Heart right ventricle (tissue), 16 donors: Measurements from ENCODE around the gene TTC17. TPM values are rescaled to one million over a fixed set of nuclear protein-coding genes. Genes with fewer than 3 reads are reported as not detected.

Experiments used
- ATAC-seq, 8 donors: fragments of 200-7000 bp; cut with Tn5 transposase; one replicate each; pipeline ENCODE4 v1.9.1; 2020; ENCODE audit warnings: mild to moderate bottlenecking in 8 of 8, moderate library complexity in 8 of 8, moderate number of reproducible peaks in 1 of 8
- DNase-seq, 2 donors: peaks; one replicate each; pipeline ENCODE4 v3.0.0-alpha.2; 2020
- H3K27ac ChIP-seq, 10 donors: fragments of 200-600 bp; sonication (generic) in 2 of 10; one replicate each; pipeline versions ENCODE4 v1.5.0 to v1.8.0; 2020 to 2022; ENCODE audit warnings: mild to moderate bottlenecking in 3 of 10
- H3K27me3 ChIP-seq, 7 donors: fragments of 200-600 bp; one replicate each; pipeline ENCODE4 v1.8.0; 2021 to 2022; ENCODE audit warnings: mild to moderate bottlenecking in 2 of 7
- H3K36me3 ChIP-seq, 9 donors: fragments of 200-600 bp; sonication (generic) in 1 of 9; one replicate each; pipeline versions ENCODE4 v1.5.0 to v1.8.0; 2020 to 2022; ENCODE audit warnings: mild to moderate bottlenecking in 2 of 9
- H3K4me1 ChIP-seq, 9 donors: fragments of 200-600 bp; sonication (generic) in 1 of 9; one replicate each; pipeline versions ENCODE4 v1.5.0 to v1.8.0; 2020 to 2022; ENCODE audit warnings: mild to moderate bottlenecking in 4 of 9
- H3K4me3 ChIP-seq, 10 donors: fragments of 200-600 bp; sonication (generic) in 2 of 10; one replicate each; pipeline versions ENCODE4 v1.5.0 to v1.8.0; 2020 to 2022; ENCODE audit warnings: mild to moderate bottlenecking in 7 of 10, moderate library complexity in 2 of 10
- H3K9me3 ChIP-seq, 11 donors: fragments of 200-600 bp in 10 of 11; sonication (generic) in 2 of 11; one replicate each; pipeline versions ENCODE4 v1.5.0 to v1.8.0; 2013 to 2022; ENCODE audit warnings: mild to moderate bottlenecking in 2 of 11, control low read depth in 1 of 11, moderate library complexity in 1 of 11
- WGBS, 2 donors: extraction: QIAGEN DNeasy Blood & Tissue Kit; methylation state at CpG; one replicate each; pipeline ENCODE4 v1.1.7; 2013; ENCODE audit warnings: inconsistent platforms in 1 of 2; 5-methylcytosine and 5-hydroxymethylcytosine counted together
- intact Hi-C, 10 donors: fragments of 100-400 bp; cut with DNase I; formaldehyde crosslinking; loops; one replicate each; pipeline versions ENCODE4 v1.11.1 to v1.14.2; 2022
- polyA plus RNA-seq, 2 donors: library from polyadenylated mRNA; stranded (reverse); fragments of 200-250 nt; gene quantifications; one replicate each; pipeline ENCODE4 v1.2.3, GENCODE V29; 2013
- total RNA-seq, 10 donors: library from RNA; stranded (reverse); fragmentation: NEBNext Ultra II Directional in 3 of 10; extraction: Animal tissue kit (Norgen Biotek cat#: 25700) in 3 of 10; gene quantifications; one replicate each; pipeline versions ENCODE4 v1.2.1 to v1.2.4, GENCODE V29; 2021 to 2023
- TF ChIP-seq, protein P1 (sequence below), 9 donors: fragments of 200-600 bp; sonication (generic) in 2 of 9; IDR thresholded peaks; one replicate each; pipeline versions ENCODE4 v1.5.0 to v1.8.0; 2021 to 2022; ENCODE audit warnings: antibody characterized with exemption in 9 of 9, mild to moderate bottlenecking in 5 of 9, moderate library complexity in 1 of 9
- donor health status: Arrhythmogenic right ventricular cardiomyopathy.
- donor health status: ischemic (EF 13 %, LVEDD 7.1; RV severe dilation, severe dysfunction).
- donor health status: healthy with polysubstance abuse.
- donor health status: DM: no; HTN: yes; CAD: no.
- donor health status: DM: no; HTN: no; CAD: no.
- donor health status: ischemic (EF 25% LVEDD 6.9; RV normal size, moderate dysfunction).
- donor health status: ischemic (EF 25% LVEDD 5.7; RV mildly dilated, moderate dysfunction).
- donor health status: healthy.
- donor health status: DM: yes; HTN: yes; CAD: no.
- donor health status: Ischemic cardiomyopathy.
- donor health status: ischemic (EF 35%, LVEDD 5.7; RV mildly dilated, moderate dysfunction).
- donor health status: nonischemic (EF 11% LVEDD 7.7; RV severe dilation, severe dysfunction).
- donor health status: DM: yes; HTN: yes; CAD: no.
- donor health status: PGD.
- donor health status: ischemic (EF 29% LVEDD 5.4; RV normal size, mild dysfunction).
- donor health status: nonischemic (EF 23%, LVEDD 6.1; RV moderate dilation, normal function).

The TTC17 gene
- total and polyA plus RNA-seq, 12 donors, result 20.4 to 42.1 (median 29.8) TPM

GRCh38 chr11:43515090-43515489, 156.4 kb downstream of the TTC17 start:
- intact Hi-C loops, result loop anchor here in 1 of 10 donors (10.0 kb wide), 1 partner anchor 50 kb away; no protein-coding TSS in a partner anchor
- no peak for DNase-seq

DNA sequence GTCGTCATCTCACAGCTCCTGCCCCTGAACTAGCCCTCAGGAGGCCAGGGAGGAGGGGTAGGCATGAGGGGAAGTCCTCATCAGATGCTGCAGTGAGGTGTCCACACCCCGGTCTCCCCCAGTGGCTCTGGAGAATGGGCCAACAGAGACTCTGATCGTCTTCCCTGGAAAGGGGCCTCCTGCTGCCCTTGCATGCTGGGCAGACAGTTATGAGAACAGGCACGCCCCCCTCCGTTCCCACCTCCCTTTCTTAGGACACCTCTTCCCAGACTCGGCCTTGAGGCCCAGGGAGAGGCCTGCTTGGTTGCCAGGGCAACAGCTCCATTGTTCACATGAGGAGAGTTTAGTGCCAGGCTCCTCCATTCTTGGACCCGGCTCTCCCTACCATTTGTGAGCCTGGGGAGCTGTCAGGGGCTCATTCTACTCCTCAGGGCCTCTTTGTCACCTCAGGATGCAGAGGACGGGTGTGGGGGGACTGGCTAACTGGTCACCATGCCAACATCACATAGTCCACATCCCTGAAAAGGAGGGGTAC, 157.7 kb downstream of the TTC17 start:
- no peaks in the 10 kb centered on the region for H3K36me3 ChIP-seq
- intact Hi-C loops, result loop anchor here in 1 of 10 donors (10.0 kb wide), 1 partner anchor 48 kb away; no protein-coding TSS in a partner anchor
- H3K27me3 ChIP-seq, result peaks cover 0 to 10% (median 9%) of the 10 kb centered on the region in 7 donors
- H3K4me3 ChIP-seq, result no peak overlapping the region
- WGBS, 2 donors, result 46 to 49% methylated on average over 8 of the region's 8 CpGs
- TF ChIP-seq, protein P1, sequence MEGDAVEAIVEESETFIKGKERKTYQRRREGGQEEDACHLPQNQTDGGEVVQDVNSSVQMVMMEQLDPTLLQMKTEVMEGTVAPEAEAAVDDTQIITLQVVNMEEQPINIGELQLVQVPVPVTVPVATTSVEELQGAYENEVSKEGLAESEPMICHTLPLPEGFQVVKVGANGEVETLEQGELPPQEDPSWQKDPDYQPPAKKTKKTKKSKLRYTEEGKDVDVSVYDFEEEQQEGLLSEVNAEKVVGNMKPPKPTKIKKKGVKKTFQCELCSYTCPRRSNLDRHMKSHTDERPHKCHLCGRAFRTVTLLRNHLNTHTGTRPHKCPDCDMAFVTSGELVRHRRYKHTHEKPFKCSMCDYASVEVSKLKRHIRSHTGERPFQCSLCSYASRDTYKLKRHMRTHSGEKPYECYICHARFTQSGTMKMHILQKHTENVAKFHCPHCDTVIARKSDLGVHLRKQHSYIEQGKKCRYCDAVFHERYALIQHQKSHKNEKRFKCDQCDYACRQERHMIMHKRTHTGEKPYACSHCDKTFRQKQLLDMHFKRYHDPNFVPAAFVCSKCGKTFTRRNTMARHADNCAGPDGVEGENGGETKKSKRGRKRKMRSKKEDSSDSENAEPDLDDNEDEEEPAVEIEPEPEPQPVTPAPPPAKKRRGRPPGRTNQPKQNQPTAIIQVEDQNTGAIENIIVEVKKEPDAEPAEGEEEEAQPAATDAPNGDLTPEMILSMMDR (IDR thresholded peaks at IDR 0.05), result no peak
- ATAC-seq (no peak), DNase-seq (no peak)
- no peaks in the 10 kb centered on the region for H3K4me1 ChIP-seq
- no peak overlapping the region for H3K27ac ChIP-seq
- H3K9me3 ChIP-seq, result peaks cover 0 to 8% (median 0%) of the 10 kb centered on the region in 11 donors

More at GRCh38 chr11:43515090-43515489, 156.4 kb downstream of the TTC17 start:
- ATAC-seq, result no peak
- 63 to 64% methylated on average over 6 of the region's 6 CpGs for WGBS, 2 donors
- no peaks in the 10 kb centered on the region for H3K36me3 ChIP-seq
- no peak overlapping the region for H3K4me3 ChIP-seq
- TF ChIP-seq, protein P1 (IDR thresholded peaks at IDR 0.05), result peak in 4 of 9 donors; percentile 8 to 22 (median 17)
- H3K4me1 ChIP-seq, result no peaks in the 10 kb centered on the region
- no peak overlapping the region for H3K27ac ChIP-seq
- peaks cover 0 to 10% (median 5%) of the 10 kb centered on the region in 7 donors for H3K27me3 ChIP-seq
- H3K9me3 ChIP-seq, result peaks cover 0 to 6% (median 0%) of the 10 kb centered on the region in 11 donors

GRCh38 chr11:43517518-43517917, 158.8 kb downstream of the TTC17 start:
- Histone ChIP-seq H3K4me3 (no peak overlapping the region), H3K4me1 (no peaks in the 10 kb centered on the region), H3K9me3 (peaks cover 0 to 15% (median 0%) of the 10 kb centered on the region in 11 donors), H3K27ac (no peak overlapping the region), H3K36me3 (no peaks in the 10 kb centered on the region), H3K27me3 (peaks cover 0 to 10% (median 9%) of the 10 kb centered on the region in 7 donors)
- 95 to 97% methylated on average over 2 of the region's 2 CpGs for WGBS, 2 donors
- TF ChIP-seq, protein P1 (IDR thresholded peaks at IDR 0.05), result no peak
- DNase-seq (no peak), ATAC-seq (no peak)
- intact Hi-C loops, result loop anchor here in 1 of 10 donors (10.0 kb wide), 1 partner anchor 47 kb away; no protein-coding TSS in a partner anchor

DNA sequence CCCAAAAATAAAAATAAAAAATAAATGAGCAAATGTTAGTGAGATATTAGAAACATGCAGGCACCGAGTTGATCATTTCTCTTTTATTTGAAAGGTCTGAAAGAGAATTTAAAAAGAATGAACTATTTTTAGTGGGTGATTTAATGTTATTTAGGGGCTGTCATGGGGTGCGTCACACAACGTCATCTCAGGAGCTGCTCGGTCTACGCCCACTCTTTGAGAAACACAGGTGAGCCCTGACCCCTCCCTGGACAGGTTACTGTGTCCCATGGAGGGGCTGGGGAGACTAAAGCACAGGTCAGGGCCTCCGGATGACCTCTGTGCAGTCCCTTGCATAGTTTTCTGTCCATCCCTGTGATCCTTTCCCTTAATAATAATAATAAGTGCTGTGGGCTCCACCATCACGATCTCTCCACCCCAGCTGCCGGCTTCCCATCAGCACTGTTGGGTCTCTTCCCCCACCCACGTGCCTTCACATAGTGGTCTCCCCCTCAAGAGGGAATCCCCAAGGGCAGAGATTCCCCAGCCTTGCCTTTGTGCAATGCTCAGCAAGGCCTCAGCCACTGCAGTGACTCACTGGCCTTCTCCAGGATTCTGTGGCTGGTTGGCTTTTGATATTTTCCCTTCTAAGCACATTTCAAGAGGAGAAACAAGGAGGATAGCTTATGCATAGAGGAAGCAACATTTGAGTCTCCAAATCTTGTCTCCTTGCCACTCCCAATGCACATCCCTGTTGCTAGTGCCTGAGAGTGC, 159.9 kb downstream of the TTC17 start:
- DNase-seq (no peak), ATAC-seq (no peak)
- Histone ChIP-seq H3K36me3 (no peaks in the 10 kb centered on the region), H3K27me3 (peaks cover 0 to 10% (median 9%) of the 10 kb centered on the region in 7 donors), H3K4me1 (no peaks in the 10 kb centered on the region), H3K27ac (no peak overlapping the region), H3K9me3 (peaks cover 0 to 15% (median 0%) of the 10 kb centered on the region in 11 donors), H3K4me3 (no peak overlapping the region)
- intact Hi-C loops, result loop anchor here in 1 of 10 donors (10.0 kb wide), 1 partner anchor 46 kb away; no protein-coding TSS in a partner anchor
- TF ChIP-seq, protein P1 (IDR thresholded peaks at IDR 0.05), result no peak
- WGBS, 2 donors, result 64 to 73% methylated on average over 9 of the region's 9 CpGs
